Activated CD4-positive, alpha-beta memory T cell treated with anti-CD3 and anti-CD28 coated beads for 36 hours (primary cell): ENCODE measurements around the gene NEURL4. TPM values are rescaled to one million over a fixed set of nuclear protein-coding genes. Genes with fewer than 3 reads are reported as not detected.

Experiments
- CTCF ChIA-PET: fragments of 350-600 bp; sonication (Branson Sonifier 250); formaldehyde crosslinking; loops from one replicate; lab custom pipeline; 2021; ENCODE audit warnings: antibody characterized with exemption, inconsistent platforms; lab: Charles Lee
- POLR2A ChIA-PET: fragments of 350-600 bp; sonication (Branson Sonifier 250); formaldehyde crosslinking; loops from one replicate; lab custom pipeline; 2021; ENCODE audit warnings: antibody characterized with exemption; lab: Charles Lee
- DNase-seq: peaks from one replicate; pipeline ENCODE4 v3.0.0-alpha.2; 2020
- H3K27ac Mint-ChIP-seq: one replicate; pipeline ENCODE4 v1.8.0; 2021; ENCODE audit warnings: mixed read lengths
- H3K27me3 Mint-ChIP-seq: one replicate; pipeline ENCODE4 v1.8.0; 2021; ENCODE audit warnings: mixed read lengths
- H3K36me3 Mint-ChIP-seq: one replicate; pipeline ENCODE4 v1.8.0; 2021; ENCODE audit warnings: mixed read lengths
- H3K4me1 Mint-ChIP-seq: one replicate; pipeline ENCODE4 v1.8.0; 2021; ENCODE audit warnings: low read depth, mixed read lengths
- H3K4me3 Mint-ChIP-seq: one replicate; pipeline ENCODE4 v1.8.0; 2021; ENCODE audit warnings: mild to moderate bottlenecking, mixed read lengths
- H3K9me3 Mint-ChIP-seq: one replicate; pipeline ENCODE4 v1.8.0; 2021; ENCODE audit warnings: mixed read lengths
- intact Hi-C: fragments of 100-400 bp; cut with micrococcal nuclease; formaldehyde crosslinking; loops from one replicate; pipeline ENCODE4 v1.15.1; 2023
- total RNA-seq, 2 experiments: library from RNA; stranded (reverse); gene quantifications; one replicate each; pipeline ENCODE4 v1.2.3, GENCODE V29; 2021

Gene NEURL4
- total RNA-seq, 2 experiments from 2014 or later: 26.9 to 29.3 TPM

DNA sequence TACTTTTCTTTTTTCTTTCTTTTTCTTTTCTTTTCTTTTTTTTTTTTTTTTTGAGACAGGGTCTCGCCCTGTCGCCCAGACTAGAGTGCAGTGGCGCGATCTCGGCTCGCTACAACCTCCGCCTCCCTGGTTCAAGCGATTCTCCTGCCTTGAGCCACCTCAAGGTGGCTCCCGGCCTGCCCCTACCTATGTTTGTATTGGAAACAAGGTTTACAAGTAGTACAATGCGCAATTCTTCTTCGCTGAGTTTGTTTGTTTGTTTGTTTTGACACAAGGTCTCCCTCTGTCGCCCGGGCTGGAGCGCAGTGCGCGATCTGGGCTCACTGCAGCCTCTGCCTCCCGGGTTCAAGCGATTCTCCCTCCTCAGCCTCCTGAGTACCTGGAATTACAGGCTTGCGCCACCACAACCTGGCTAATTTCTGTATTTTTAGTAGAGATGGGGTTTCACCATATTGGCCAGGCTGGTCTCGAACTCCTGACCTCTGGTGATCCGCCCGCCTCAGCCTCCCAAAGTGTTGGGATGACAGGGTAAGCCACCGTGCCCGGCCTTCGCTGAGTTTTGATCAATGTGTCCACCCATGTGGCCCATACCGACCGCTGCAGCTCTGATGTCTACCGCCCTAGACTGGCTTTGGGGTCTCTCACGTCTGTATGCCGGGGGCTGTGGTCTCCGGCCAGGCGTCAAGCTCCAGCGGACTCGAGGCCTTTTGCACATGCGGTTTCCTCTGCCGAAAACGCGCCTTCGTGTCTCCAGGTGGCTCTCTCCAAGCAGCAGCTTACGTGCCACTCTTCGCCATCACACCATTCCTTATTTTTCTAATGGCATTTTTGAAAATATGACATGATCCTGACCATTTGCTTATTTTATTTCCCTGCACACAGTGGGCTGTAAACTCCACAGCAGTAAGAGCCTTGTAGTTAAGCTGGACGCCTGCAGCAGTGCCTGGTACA is 33.6 kb downstream of the NEURL4 start:
- intact Hi-C loops: loop anchor here (1.0 to 2.0 kb wide), 3 partner anchors 15 to 249 kb away; no protein-coding TSS in a partner anchor

DNA sequence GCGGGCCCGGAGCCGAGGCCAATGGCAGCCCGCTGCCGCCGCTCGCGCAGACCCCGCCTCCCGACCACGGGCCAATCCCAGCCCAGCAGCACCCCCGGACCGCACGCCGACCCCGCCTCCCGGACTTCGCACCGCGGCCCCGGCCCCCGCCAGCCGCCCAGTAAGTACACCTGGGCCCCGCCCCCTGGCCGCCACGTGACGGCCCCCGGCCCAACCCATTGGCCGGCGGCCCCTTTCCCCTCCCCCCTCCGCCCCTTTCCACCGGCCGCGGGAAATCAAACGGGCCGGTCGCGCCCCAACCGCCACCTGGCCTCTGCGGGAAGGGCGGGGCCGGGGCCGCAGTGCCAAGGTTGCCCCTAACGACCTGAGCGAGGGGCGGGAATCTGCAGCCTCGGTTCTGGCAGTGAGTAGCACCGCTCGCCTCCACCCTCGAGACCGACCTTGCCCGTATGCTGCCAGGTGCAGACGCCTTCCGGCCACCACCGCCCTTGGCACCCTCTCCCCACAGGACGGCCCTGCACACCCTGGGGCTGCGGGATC is 34.5 kb downstream of the NEURL4 start, which contains the start of gene YBX2:
Gene YBX2 (minus strand): TSS at position 26 of the 540 bp plus-strand sequence. CDS start 139 bp downstream, outside the sequence.
- intact Hi-C loops: no loop called here
- Mint-ChIP-seq H3K36me3 (no peaks in the 10 kb centered on the region), H3K27ac (no peak within 1 kb of the TSS), H3K4me3 (peak within 1 kb of the TSS; percentile 66), H3K4me1 (peaks cover 21% of the 10 kb centered on the region), H3K9me3 (no peaks in the 10 kb centered on the region), H3K27me3 (peaks cover 28% of the 10 kb centered on the region)
- peak; percentile 89 for DNase-seq
- POLR2A ChIA-PET: no interaction called here
- CTCF ChIA-PET: no interaction called here

More for the DNA sequence above, 33.6 kb downstream of the NEURL4 start:
- peak overlapping the region; percentile 66 for H3K4me3 Mint-ChIP-seq
- H3K36me3 Mint-ChIP-seq: no peaks in the 10 kb centered on the region
- peaks cover 26% of the 10 kb centered on the region for H3K27me3 Mint-ChIP-seq
- no peak overlapping the region for H3K27ac Mint-ChIP-seq
- CTCF ChIA-PET: interaction anchor here (0.6 to 5.5 kb wide), 39 partner anchors 10 to 637 kb away, joined by 3 to 145 read pairs (median 4); partner anchors contain the start of genes ACADVL, ACAP1, DLG4 and DVL2
- DNase-seq: no peak
- no peaks in the 10 kb centered on the region for H3K9me3 Mint-ChIP-seq
- H3K4me1 Mint-ChIP-seq: peaks cover 21% of the 10 kb centered on the region
- POLR2A ChIA-PET: interaction anchor here (0.6 to 1.7 kb wide), 4 partner anchors 14 to 259 kb away, joined by 3 to 8 read pairs (median 4); partner anchors contain the start of gene SLC2A4

- no peak overlapping the region for H3K27ac Mint-ChIP-seq
- peak; percentile 31 for DNase-seq
- intact Hi-C loops: no loop called here
- no peaks in the 10 kb centered on the region for H3K36me3 Mint-ChIP-seq
- no peaks in the 10 kb centered on the region for H3K9me3 Mint-ChIP-seq
- H3K4me3 Mint-ChIP-seq: no peak overlapping the region
- POLR2A ChIA-PET: no interaction called here
- H3K27me3 Mint-ChIP-seq: peaks cover 28% of the 10 kb centered on the region
- CTCF ChIA-PET: interaction anchor here (1.3 kb wide), 1 partner anchor 13 kb away, joined by 5 read pairs; the partner anchor contains the start of gene SLC2A4
- H3K4me1 Mint-ChIP-seq: peaks cover 21% of the 10 kb centered on the region
Observed at GRCh38 chr17:7293816-7294613, 35.1 kb downstream of the NEURL4 start.

DNA sequence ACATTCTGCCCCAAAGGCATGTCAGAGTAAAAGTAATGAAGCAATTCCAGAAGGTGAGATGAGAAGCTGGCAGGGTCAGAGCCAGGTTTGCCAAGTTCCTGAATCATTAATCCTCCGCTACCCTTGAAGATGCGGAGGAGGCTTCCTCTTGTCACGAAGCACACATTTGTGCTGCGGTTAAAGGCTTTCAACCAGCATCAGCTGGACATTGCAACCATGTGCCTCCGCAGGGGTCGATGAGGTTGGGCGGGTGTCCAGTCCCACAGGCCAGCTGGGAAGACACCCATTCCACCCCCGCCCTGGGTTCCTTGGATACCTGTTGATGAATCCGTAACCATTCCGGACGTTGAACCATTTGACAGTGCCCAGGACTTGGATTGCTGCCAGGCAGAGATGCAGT is 36.0 kb downstream of the NEURL4 start:
- peaks cover 28% of the 10 kb centered on the region for H3K27me3 Mint-ChIP-seq
- H3K4me3 Mint-ChIP-seq: no peak overlapping the region
- no peaks in the 10 kb centered on the region for H3K36me3 Mint-ChIP-seq
- peaks cover 21% of the 10 kb centered on the region for H3K4me1 Mint-ChIP-seq
- DNase-seq: no peak
- H3K9me3 Mint-ChIP-seq: no peaks in the 10 kb centered on the region
- ChIA-PET CTCF (interaction anchor here (1.3 kb wide), 1 partner anchor 12 kb away, joined by 5 read pairs; the partner anchor contains the start of gene SLC2A4), POLR2A (no interaction called here)
- intact Hi-C loops: no loop called here
- H3K27ac Mint-ChIP-seq: no peak overlapping the region

GRCh38 chr17:7292729-7293128 is 36.4 kb downstream of the NEURL4 start:
- intact Hi-C loops: no loop called here
- Mint-ChIP-seq H3K9me3 (no peaks in the 10 kb centered on the region), H3K27me3 (peaks cover 28% of the 10 kb centered on the region), H3K36me3 (no peaks in the 10 kb centered on the region), H3K4me1 (peaks cover 21% of the 10 kb centered on the region), H3K27ac (no peak overlapping the region), H3K4me3 (no peak overlapping the region)
- DNase-seq: no peak
- POLR2A ChIA-PET: no interaction called here
- CTCF ChIA-PET: interaction anchor here (1.3 to 1.6 kb wide), 2 partner anchors 11 to 247 kb away, joined by 3 to 5 read pairs; partner anchors contain the start of gene SLC2A4

DNA sequence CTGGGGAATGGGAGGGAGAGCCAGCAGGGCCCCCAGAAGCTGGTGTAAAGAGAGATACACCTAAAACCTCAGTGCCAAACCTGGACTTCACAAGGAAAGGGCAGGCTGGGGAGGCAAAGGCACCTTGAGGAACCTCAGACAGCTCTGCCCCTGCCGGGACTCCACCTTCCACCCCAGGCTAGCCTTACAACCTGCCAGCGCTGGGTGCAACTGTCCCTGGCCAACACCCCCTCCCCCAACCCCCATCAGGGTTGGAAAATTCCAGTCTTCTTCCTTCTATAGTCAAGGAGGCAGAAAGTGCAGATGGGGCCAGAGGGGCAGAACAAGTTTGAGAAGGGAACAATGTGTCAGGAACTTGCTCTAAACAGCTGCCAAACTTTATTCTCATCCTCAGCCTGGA is 36.9 kb downstream of the NEURL4 start:
- Mint-ChIP-seq H3K36me3 (no peaks in the 10 kb centered on the region), H3K4me1 (peaks cover 21% of the 10 kb centered on the region), H3K4me3 (no peak overlapping the region), H3K27me3 (peaks cover 28% of the 10 kb centered on the region), H3K27ac (no peak overlapping the region), H3K9me3 (no peaks in the 10 kb centered on the region)
- POLR2A ChIA-PET: interaction anchor here (0.6 kb wide), 1 partner anchor 244 kb away, joined by 3 read pairs; no protein-coding TSS in a partner anchor
- DNase-seq: no peak
- CTCF ChIA-PET: interaction anchor here (0.9 to 1.6 kb wide), 3 partner anchors 12 to 246 kb away, joined by 3 read pairs; no protein-coding TSS in a partner anchor
- intact Hi-C loops: no loop called here

DNA sequence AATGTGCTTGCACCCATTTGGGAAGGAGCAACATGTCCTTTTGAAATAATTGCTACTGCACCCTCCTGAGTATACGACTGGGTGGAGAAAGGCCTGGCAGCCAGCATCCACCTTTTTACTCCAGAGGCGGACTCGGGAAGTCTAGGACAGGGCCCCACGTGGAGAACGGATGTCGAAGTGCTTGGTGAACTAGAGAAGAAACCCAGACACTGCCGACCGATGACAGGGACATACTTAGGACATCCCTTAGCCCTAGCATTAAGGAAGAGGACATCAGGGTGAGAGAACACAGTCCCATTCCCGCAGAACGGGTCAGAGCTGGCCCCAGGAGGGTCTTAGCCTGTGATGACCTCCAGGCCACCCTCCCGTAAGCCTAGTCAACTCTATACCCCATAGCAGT is 38.5 kb downstream of the NEURL4 start:
- peaks cover 11% of the 10 kb centered on the region for H3K4me1 Mint-ChIP-seq
- H3K27me3 Mint-ChIP-seq: peaks cover 24% of the 10 kb centered on the region
- no peak overlapping the region for H3K4me3 Mint-ChIP-seq
- intact Hi-C loops: no loop called here
- ChIA-PET POLR2A (no interaction called here), CTCF (no interaction called here)
- DNase-seq: no peak
- no peaks in the 10 kb centered on the region for H3K9me3 Mint-ChIP-seq
- H3K36me3 Mint-ChIP-seq: no peaks in the 10 kb centered on the region
- no peak overlapping the region for H3K27ac Mint-ChIP-seq

GRCh38 chr17:7290166-7290565 is 39.0 kb downstream of the NEURL4 start:
- Mint-ChIP-seq H3K9me3 (no peaks in the 10 kb centered on the region), H3K36me3 (no peaks in the 10 kb centered on the region), H3K27ac (no peak overlapping the region), H3K27me3 (peaks cover 20% of the 10 kb centered on the region), H3K4me3 (no peak overlapping the region), H3K4me1 (peaks cover 8% of the 10 kb centered on the region)
- POLR2A ChIA-PET: no interaction called here
- CTCF ChIA-PET: no interaction called here
- DNase-seq: no peak
- intact Hi-C loops: no loop called here

DNA sequence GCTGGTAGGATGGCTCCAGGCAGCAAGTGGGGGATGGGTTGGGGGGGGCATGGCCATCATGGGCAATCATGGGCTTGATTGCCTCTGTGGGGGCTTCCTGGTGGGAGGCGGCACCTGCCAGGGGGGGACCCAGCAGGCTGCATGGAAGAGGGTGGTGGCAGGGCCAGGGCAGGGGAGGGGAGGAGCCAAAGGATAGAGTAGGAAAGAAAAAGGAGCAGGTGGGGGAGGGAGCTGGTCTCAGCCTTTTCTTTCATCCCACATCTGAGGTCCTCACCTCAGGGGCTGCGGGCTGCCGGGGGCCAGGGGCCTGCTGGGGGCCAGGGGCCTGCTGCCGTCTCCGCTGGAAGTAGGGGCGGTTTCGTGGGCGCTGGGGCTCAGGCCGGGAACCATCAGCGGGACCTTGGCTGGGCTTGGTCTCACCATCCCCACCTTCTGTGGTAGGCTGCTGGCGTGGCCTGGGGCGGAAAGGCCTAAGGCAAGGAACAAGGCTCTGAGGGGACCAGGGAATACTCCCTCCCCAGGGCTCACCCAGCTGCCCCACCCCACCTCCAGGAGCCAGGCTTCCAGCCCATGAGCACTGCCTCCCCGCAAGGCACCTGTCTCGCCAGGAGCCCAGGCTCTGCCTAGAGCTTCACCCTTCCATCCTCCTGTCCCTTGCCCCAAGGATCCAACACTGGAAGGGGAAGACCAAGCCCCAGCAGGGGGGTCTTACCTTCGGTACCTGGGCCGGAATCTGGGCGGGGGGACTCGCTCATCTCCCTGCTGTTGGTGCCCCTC is 39.7 kb downstream of the NEURL4 start:
- Mint-ChIP-seq H3K27me3 (peaks cover 17% of the 10 kb centered on the region), H3K9me3 (no peaks in the 10 kb centered on the region), H3K4me3 (no peak overlapping the region), H3K36me3 (no peaks in the 10 kb centered on the region), H3K4me1 (peaks cover 5% of the 10 kb centered on the region), H3K27ac (no peak overlapping the region)
- intact Hi-C loops: no loop called here
- no peak for DNase-seq
- ChIA-PET CTCF (interaction anchor here (0.8 to 1.0 kb wide), 2 partner anchors 7 to 243 kb away, joined by 3 read pairs; no protein-coding TSS in a partner anchor), POLR2A (interaction anchor here (0.6 kb wide), 1 partner anchor 283 kb away, joined by 3 read pairs; no protein-coding TSS in a partner anchor)

DNA sequence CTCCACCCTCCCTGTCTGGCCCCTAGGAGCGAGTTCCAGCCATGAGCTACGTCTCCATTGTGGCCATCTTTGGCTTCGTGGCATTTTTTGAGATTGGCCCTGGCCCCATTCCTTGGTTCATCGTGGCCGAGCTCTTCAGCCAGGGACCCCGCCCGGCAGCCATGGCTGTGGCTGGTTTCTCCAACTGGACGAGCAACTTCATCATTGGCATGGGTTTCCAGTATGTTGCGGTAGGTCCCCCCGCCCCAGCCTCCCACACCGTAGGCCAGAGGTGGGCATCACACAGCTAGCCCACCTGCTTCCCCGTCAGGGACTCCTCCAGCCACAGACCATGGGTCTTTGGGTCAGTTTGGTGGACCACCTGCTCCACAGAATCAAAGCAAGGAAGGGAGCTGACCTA is 43.5 kb downstream of the NEURL4 start:
- H3K4me1 Mint-ChIP-seq: peaks cover 11% of the 10 kb centered on the region
- no peak overlapping the region for H3K27ac Mint-ChIP-seq
- no peaks in the 10 kb centered on the region for H3K9me3 Mint-ChIP-seq
- H3K27me3 Mint-ChIP-seq: peaks cover 21% of the 10 kb centered on the region
- no peak overlapping the region for H3K4me3 Mint-ChIP-seq
- DNase-seq: no peak
- intact Hi-C loops: no loop called here
- CTCF ChIA-PET: interaction anchor here (0.9 to 8.4 kb wide), 3 partner anchors 12 to 151 kb away, joined by 3 to 145 read pairs (median 3); no protein-coding TSS in a partner anchor
- POLR2A ChIA-PET: interaction anchor here (0.6 kb wide), 1 partner anchor 232 kb away, joined by 3 read pairs; no protein-coding TSS in a partner anchor
- no peaks in the 10 kb centered on the region for H3K36me3 Mint-ChIP-seq
